ENCODE data around the gene XIRP2.

The XIRP2 gene

GRCh38 chr2:166888180-166888579, at the start of gene XIRP2:
XIRP2 (plus strand) TSS chr2:166888480; CDS start chr2:166903483, 15,003 bp downstream.
- H3K4me3 ChIP-seq (ENCODE audit: low read depth, low read length), result no peak within 1 kb of the TSS
- DNase-seq (ENCODE audit: low read depth), result no peak
- no peak for TF ChIP-seq CTCF (IDR thresholded peaks at IDR 0.05; ENCODE audit: control insufficient read depth, extremely low read depth, insufficient read depth)

- DNase-seq (ENCODE audit: low read depth), result no peak
- TF ChIP-seq CTCF (IDR thresholded peaks at IDR 0.05; ENCODE audit: control insufficient read depth, extremely low read depth, insufficient read depth), result no peak
Measured at GRCh38 chr2:166841152-166841551, 47.1 kb upstream of the XIRP2 start.

GRCh38 chr2:166841679-166842078, 46.6 kb upstream of the XIRP2 start:
- DNase-seq (ENCODE audit: low read depth), result no peak
- no peak overlapping the region for H3K4me3 ChIP-seq (ENCODE audit: low read depth, low read length)
- TF ChIP-seq CTCF (IDR thresholded peaks at IDR 0.05; ENCODE audit: control insufficient read depth, extremely low read depth, insufficient read depth), result no peak

More at GRCh38 chr2:166841152-166841551, 47.1 kb upstream of the XIRP2 start:
- no peak overlapping the region for H3K4me3 ChIP-seq (ENCODE audit: low read depth, low read length)

GRCh38 chr2:166844111-166844510, 44.2 kb upstream of the XIRP2 start:
- TF ChIP-seq CTCF (IDR thresholded peaks at IDR 0.05; ENCODE audit: control insufficient read depth, extremely low read depth, insufficient read depth), result no peak
- DNase-seq (ENCODE audit: low read depth), result no peak

GRCh38 chr2:166862468-166863132, 25.7 kb upstream of the XIRP2 start:
- no peak overlapping the region for H3K4me3 ChIP-seq (ENCODE audit: low read depth, low read length)
- DNase-seq (ENCODE audit: low read depth), result no peak

More at GRCh38 chr2:166844111-166844510, 44.2 kb upstream of the XIRP2 start:
- no peak overlapping the region for H3K4me3 ChIP-seq (ENCODE audit: low read depth, low read length)

GRCh38 chr2:166867874-166868514, 20.3 kb upstream of the XIRP2 start:
- no peak overlapping the region for H3K4me3 ChIP-seq (ENCODE audit: low read depth, low read length)
- TF ChIP-seq CTCF (IDR thresholded peaks at IDR 0.05; ENCODE audit: control insufficient read depth, extremely low read depth, insufficient read depth), result no peak
- DNase-seq (ENCODE audit: low read depth), result no peak

More at GRCh38 chr2:166862468-166863132, 25.7 kb upstream of the XIRP2 start:
- TF ChIP-seq CTCF (IDR thresholded peaks at IDR 0.05; ENCODE audit: control insufficient read depth, extremely low read depth, insufficient read depth), result no peak

Data from LNCaP clone FGC (cell line).